AG04450 (cell line): ENCODE data around the gene ANKS1B. TPM values are rescaled to one million over a fixed set of nuclear protein-coding genes. Genes with fewer than 3 reads are reported as not detected.
"Not testable (repeated sequence)": the region's sequence is repeated elsewhere in the genome, so short reads cannot be mapped to it uniquely, and the experiment has no call there.

ENCODE experiments used
- CTCF ChIA-PET: fragments of 300-600, 350-600 bp; formaldehyde crosslinking; extraction: SDS; loops from one replicate; lab custom pipeline; 2022; ENCODE audit warnings: antibody characterized with exemption, inconsistent platforms; lab: Charles Lee
- POLR2A ChIA-PET: fragments of 350-600 bp; formaldehyde crosslinking; extraction: SDS; loops from one replicate; lab custom pipeline; 2021; ENCODE audit warnings: antibody characterized with exemption, inconsistent platforms; lab: Yijun Ruan, JAX
- DNase-seq: peaks from one replicate; pipeline ENCODE4 v3.0.0-alpha.2; 2011; ENCODE audit warnings: low read depth, low spot score
- H3K27ac ChIP-seq: one replicate; pipeline ENCODE4 v1.5.1; 2012; ENCODE audit warnings: low read depth, low read length, control low read depth
- H3K27me3 ChIP-seq: one replicate; pipeline ENCODE4 v1.6.0; 2012; ENCODE audit warnings: low read length; ENCODE audit not compliant: control insufficient read depth, insufficient read depth
- H3K4me3 ChIP-seq: 2 replicates; pipeline ENCODE4 v1.5.1; 2011; ENCODE audit warnings: mild to moderate bottlenecking, low read depth, low read length, control low read depth
- H3K9me3 ChIP-seq: 2 replicates; pipeline ENCODE4 v1.5.1; 2012; ENCODE audit warnings: low read length; ENCODE audit not compliant: control insufficient read depth, insufficient read depth
- polyA plus RNA-seq: library from polyadenylated mRNA; depleted of rRNA; stranded (reverse); fragments of >200 nt; gene quantifications from 2 replicates; pipeline ENCODE4 v1.2.3, GENCODE V29; 2011
- TF ChIP-seq, protein P1 (sequence below): IDR thresholded peaks from 2 replicates; pipeline ENCODE4 v1.5.1; 2011; ENCODE audit warnings: low read depth, low read length, control low read depth, inconsistent platforms

ANKS1B gene
- polyA plus RNA-seq, 1 experiment, result 0.22 TPM

- Histone ChIP-seq H3K27ac (no peak overlapping the region), H3K27me3 (no peaks in the 10 kb centered on the region), H3K4me3 (no peak overlapping the region), H3K9me3 (no peaks in the 10 kb centered on the region)
- POLR2A ChIA-PET, result no interaction called here
- CTCF ChIA-PET, result no interaction called here
- no peak for DNase-seq
- TF ChIP-seq, protein P1, sequence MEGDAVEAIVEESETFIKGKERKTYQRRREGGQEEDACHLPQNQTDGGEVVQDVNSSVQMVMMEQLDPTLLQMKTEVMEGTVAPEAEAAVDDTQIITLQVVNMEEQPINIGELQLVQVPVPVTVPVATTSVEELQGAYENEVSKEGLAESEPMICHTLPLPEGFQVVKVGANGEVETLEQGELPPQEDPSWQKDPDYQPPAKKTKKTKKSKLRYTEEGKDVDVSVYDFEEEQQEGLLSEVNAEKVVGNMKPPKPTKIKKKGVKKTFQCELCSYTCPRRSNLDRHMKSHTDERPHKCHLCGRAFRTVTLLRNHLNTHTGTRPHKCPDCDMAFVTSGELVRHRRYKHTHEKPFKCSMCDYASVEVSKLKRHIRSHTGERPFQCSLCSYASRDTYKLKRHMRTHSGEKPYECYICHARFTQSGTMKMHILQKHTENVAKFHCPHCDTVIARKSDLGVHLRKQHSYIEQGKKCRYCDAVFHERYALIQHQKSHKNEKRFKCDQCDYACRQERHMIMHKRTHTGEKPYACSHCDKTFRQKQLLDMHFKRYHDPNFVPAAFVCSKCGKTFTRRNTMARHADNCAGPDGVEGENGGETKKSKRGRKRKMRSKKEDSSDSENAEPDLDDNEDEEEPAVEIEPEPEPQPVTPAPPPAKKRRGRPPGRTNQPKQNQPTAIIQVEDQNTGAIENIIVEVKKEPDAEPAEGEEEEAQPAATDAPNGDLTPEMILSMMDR, result no peak
Measured at GRCh38 chr12:98970210-98970609, 1014.5 kb downstream of the ANKS1B start.

DNA sequence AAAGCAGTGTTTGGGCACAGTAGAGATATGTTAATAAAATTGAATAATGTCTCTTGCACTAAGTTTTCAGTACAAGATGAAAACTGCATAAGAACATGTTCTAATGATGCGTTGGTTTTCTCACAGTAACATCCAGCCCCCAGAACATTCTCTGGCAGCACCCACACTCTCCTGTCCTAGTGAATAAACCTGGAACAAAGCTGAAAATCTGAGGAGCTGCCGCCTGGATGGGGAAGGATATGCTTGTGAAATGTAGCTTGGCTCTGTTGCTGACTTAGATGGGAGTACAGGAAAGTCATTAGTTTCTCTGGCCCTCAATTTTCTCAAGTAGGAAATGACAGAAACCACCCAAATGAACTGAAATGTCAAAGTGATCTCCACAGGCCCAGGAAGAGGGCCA, 1015.8 kb downstream of the ANKS1B start:
- ChIA-PET POLR2A (no interaction called here), CTCF (no interaction called here)
- no peak for DNase-seq
- Histone ChIP-seq H3K9me3 (no peaks in the 10 kb centered on the region), H3K27ac (no peak overlapping the region), H3K4me3 (no peak overlapping the region), H3K27me3 (no peaks in the 10 kb centered on the region)
- TF ChIP-seq, protein P1, result no peak

GRCh38 chr12:98957135-98957534, 1027.6 kb downstream of the ANKS1B start:
- POLR2A ChIA-PET, H3K9me3 ChIP-seq, H3K4me3 ChIP-seq, H3K27me3 ChIP-seq, H3K27ac ChIP-seq, DNase-seq: not testable (repeated sequence)
- CTCF ChIA-PET, result interaction anchor here (0.6 to 1.9 kb wide), 2 partner anchors 20 to 258 kb away, joined by 3 to 5 read pairs; no protein-coding TSS in a partner anchor

GRCh38 chr12:98955284-98955683, 1029.5 kb downstream of the ANKS1B start:
- Histone ChIP-seq H3K9me3 (no peaks in the 10 kb centered on the region), H3K27me3 (peaks cover 2% of the 10 kb centered on the region), H3K27ac (no peak overlapping the region), H3K4me3 (no peak overlapping the region)
- ChIA-PET CTCF (interaction anchor here (1.1 to 1.9 kb wide), 2 partner anchors 43 to 256 kb away, joined by 3 to 5 read pairs; no protein-coding TSS in a partner anchor), POLR2A (no interaction called here)
- DNase-seq, result no peak
- TF ChIP-seq, protein P1, result peak; percentile 48

DNA sequence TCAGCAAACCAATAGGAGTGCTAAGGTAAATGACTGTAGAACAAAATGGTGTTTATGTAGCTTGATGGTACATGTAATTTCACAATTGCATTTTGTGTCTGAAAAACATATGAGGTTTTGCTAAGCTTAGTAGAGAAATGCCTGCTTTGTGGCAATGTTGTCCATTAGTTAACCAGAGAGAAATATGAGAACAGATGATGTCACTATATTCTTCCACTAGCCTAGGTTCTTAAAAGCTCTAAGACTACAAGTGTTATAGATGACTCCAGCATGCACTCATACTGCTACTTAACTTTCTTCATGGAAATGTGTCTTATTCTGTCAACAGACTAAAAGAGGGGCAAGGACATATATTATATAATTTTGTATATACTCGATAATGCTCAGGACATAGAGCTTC, 1030.2 kb downstream of the ANKS1B start:
- no peak for DNase-seq
- TF ChIP-seq, protein P1, result no peak
- ChIA-PET POLR2A (no interaction called here), CTCF (interaction anchor here (1.1 kb wide), 1 partner anchor 44 kb away, joined by 3 read pairs; no protein-coding TSS in a partner anchor)
- Histone ChIP-seq H3K9me3 (no peaks in the 10 kb centered on the region), H3K27me3 (peaks cover 2% of the 10 kb centered on the region), H3K27ac (no peak overlapping the region), H3K4me3 (no peak overlapping the region)

- TF ChIP-seq, protein P1, result no peak
- Histone ChIP-seq H3K9me3 (no peaks in the 10 kb centered on the region), H3K27me3 (no peaks in the 10 kb centered on the region), H3K4me3 (no peak overlapping the region), H3K27ac (no peak overlapping the region)
- POLR2A ChIA-PET, result no interaction called here
- DNase-seq, result no peak
- CTCF ChIA-PET, result no interaction called here
Measured at GRCh38 chr12:98951406-98951805, 1033.3 kb downstream of the ANKS1B start.
